ENCODE data around the gene NPFFR1.

NPFFR1 gene

DNA sequence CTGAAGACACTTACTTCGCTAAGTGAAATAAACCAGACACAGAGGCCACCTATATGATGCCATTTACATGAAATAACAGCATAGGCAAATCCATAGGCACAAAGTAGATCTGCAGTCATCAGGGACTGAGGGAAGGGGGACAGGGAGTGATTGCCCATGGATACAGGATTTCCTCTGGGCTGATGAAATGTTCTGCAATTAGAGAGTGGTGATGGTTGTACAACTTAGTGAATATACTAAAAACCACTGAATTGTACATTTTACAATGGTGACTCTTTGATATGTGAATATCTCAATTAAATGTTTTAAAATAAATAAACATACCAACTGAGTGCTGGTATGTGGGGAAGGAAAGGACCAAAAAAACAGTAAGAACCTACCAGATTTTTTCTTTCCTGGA lies 70.9 kb downstream of the NPFFR1 start:
- DNase-seq, result no peak

GRCh38 chr10:70212277-70212676 lies 71.5 kb downstream of the NPFFR1 start:
- no peak for DNase-seq

DNA sequence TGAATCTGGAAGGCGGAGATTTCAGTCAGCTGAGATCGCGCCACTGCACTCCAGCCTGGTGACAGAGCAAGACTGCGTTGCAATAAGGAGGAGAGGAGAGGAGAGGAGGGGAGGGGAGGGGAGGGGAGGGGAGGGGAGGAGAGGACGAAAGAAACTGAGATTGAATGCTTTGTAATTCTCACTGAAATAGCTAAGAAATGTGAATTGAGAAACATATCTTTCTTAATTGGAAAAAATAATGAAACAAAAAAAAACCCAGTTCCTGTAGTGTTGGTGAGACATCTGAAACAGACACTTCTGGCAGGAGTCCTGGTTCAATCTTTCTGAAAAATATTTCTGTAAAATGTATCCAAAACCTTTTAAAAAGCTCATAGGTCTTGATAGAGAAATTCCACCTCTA lies 77.0 kb downstream of the NPFFR1 start:
- DNase-seq, result no peak

GRCh38 chr10:70201105-70201504 lies 82.7 kb downstream of the NPFFR1 start:
- DNase-seq, result no peak

GRCh38 chr10:70198696-70199466 lies 84.9 kb downstream of the NPFFR1 start:
- DNase-seq, result no peak
